Naive B cell (primary cell): Measurements from ENCODE around the gene PLLP. TPM values are rescaled to one million over a fixed set of nuclear protein-coding genes. Genes with fewer than 3 reads are reported as not detected.
A peak's percentile ranks its signal among the peaks of the same experiment; 100 is the strongest.

Experiments
- ATAC-seq, 2 donors: fragments of 150-1000 bp; cut with Tn5 transposase; 2 replicates each; pipeline ENCODE4 v1.10.0; 2021; ENCODE audit warnings: low read depth in 2 of 2, mild to moderate bottlenecking in 2 of 2, moderate library complexity in 2 of 2
- DNase-seq: peaks from one replicate; pipeline ENCODE4 v3.0.0; 2022
- H3K27ac Mint-ChIP-seq, 6 donors: one replicate each; pipeline ENCODE4 v1.8.0; 2020 to 2022; ENCODE audit warnings: mild to moderate bottlenecking in 6 of 6, mixed read lengths in 6 of 6, moderate library complexity in 5 of 6, inconsistent platforms in 2 of 6
- H3K27me3 Mint-ChIP-seq, 3 donors: one replicate each; pipeline ENCODE4 v1.8.0; 2021 to 2022; ENCODE audit warnings: mixed read lengths in 3 of 3, mild to moderate bottlenecking in 1 of 3
- H3K36me3 Mint-ChIP-seq, 2 donors: one replicate each; pipeline ENCODE4 v1.8.0; 2020 to 2022; ENCODE audit warnings: mixed read lengths in 2 of 2, inconsistent platforms in 1 of 2, mild to moderate bottlenecking in 1 of 2
- H3K4me1 Mint-ChIP-seq, 3 donors: one replicate each; pipeline ENCODE4 v1.8.0; 2020 to 2022; ENCODE audit warnings: mixed read lengths in 3 of 3, inconsistent platforms in 1 of 3, mild to moderate bottlenecking in 1 of 3, moderate library complexity in 1 of 3
- H3K4me3 Mint-ChIP-seq, 8 donors: one replicate each; pipeline ENCODE4 v1.8.0; 2020 to 2022; ENCODE audit warnings: mild to moderate bottlenecking in 8 of 8, mixed read lengths in 8 of 8, moderate library complexity in 8 of 8, inconsistent platforms in 2 of 8
- H3K9me3 Mint-ChIP-seq, 7 donors: one replicate each; pipeline ENCODE4 v1.8.0; 2020 to 2022; ENCODE audit warnings: mixed read lengths in 7 of 7, mild to moderate bottlenecking in 5 of 7, inconsistent platforms in 2 of 7, moderate library complexity in 1 of 7
- polyA plus RNA-seq, 6 donors: library from polyadenylated mRNA; unstranded; fragments of 300-500 nt; fragmentation: Illumina TruSeq; gene quantifications; one replicate each; pipeline ENCODE4 v1.2.3, GENCODE V29; 2021; ENCODE audit warnings: low read depth in 6 of 6

The PLLP gene
- polyA plus RNA-seq, 6 donors from 2014 or later, result 0.14 to 0.68 (median 0.52) TPM

DNA sequence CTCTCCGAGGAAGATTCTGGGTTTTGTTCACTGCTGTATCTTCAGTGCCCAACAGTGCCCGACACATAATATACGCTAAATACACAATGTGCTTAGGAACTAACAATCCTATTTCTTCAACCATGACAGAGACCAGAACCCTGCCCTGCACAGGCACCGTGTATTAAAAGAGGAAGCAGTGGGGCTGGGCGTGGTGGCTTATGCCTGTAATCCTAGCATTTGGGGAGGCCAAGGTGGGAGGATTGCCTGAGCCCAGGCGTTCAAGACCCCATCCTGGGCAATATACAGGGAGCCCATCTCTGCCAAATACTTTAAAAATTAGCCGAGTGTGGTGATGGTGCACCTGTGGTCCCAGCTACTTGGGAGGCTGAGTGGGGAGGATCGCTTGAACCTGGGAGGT lies 20.1 kb downstream of the PLLP start:
- Mint-ChIP-seq H3K4me1 (peaks cover 0 to 7% (median 4%) of the 10 kb centered on the region in 3 donors), H3K27ac (no peak overlapping the region), H3K36me3 (no peaks in the 10 kb centered on the region), H3K4me3 (no peak overlapping the region), H3K9me3 (no peaks in the 10 kb centered on the region), H3K27me3 (no peaks in the 10 kb centered on the region)
- DNase-seq (no peak), ATAC-seq (peak; percentile 51 to 56)

DNA sequence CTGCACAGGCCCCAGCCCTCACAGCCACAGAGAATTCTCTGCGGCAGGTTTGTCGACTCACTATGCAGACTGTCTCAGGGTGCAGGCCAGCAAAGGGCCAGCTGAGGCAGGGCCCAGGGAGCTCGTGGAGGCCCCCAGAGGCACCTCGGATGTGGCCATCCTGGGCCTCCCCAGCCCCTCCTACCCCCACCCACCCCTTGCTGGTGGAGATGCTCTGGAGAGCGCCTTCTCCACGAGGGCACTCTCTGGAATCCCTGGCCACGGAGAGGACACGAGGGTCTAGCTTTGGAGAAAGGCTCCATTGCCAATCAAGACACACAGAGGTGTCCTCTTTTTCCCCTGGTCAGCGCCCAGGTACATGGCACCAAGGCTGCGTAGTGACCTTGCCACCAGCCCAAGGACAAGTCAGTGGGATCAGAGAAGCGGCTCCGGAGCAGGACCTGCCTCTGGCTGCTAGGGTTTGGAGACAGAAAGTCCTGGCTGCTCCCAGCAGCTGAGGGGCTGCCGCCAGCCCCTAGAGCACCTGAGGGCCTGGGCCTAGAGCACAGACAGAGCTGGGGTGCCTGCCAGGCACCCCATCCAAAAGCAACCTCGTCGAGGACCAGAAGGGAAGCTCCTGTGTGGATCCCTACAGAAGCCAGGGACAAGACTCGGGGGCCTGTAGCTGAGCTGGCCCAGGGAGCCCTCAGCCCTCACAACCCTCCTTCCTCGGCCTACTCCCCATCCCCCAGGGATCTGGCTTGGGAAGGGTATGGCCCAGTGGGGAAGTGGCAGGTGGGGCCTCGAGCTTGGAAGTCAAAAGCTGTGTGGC lies 20.7 kb downstream of the PLLP start:
- Mint-ChIP-seq H3K4me1 (peaks cover 0 to 7% (median 4%) of the 10 kb centered on the region in 3 donors), H3K4me3 (no peak overlapping the region)
- no peak for ATAC-seq

DNA sequence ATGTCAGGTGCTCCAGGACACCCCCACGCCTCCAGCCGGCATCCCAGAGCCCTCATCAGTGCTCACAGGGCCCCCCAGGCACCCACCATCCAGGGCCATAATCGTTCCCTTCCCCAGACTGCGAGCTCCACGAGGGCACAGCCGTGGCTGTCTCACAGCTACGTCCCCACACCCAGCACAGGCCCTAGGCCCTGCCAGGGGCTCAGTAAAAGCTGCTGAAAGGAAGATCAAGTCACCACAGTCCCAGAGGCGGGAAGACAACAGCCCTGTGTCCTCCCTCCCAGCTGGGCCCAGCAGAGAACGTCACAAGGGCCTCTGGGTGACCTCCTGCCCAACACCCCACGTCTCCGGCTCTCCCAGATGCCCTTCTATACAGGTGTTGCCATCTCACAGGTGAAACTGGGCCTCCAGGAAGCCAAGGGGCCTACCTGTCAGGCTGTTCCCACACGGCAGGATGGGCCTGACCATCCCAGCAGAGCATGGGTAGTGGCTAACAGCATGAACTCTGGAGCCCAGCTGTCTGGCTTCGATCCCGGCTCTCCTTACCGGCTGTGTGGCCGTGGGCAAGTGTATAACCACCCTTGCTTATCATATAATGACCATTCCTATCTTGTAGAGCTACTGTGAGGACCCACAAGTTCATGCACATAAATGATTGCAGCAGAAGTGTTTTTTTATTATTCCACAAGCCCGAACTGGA lies 21.5 kb downstream of the PLLP start:
- peaks cover 0 to 7% (median 4%) of the 10 kb centered on the region in 3 donors for H3K4me1 Mint-ChIP-seq

More for the DNA sequence above, 20.7 kb downstream of the PLLP start:
- no peaks in the 10 kb centered on the region for H3K36me3 Mint-ChIP-seq
- H3K27me3 Mint-ChIP-seq, result no peaks in the 10 kb centered on the region
- no peak for DNase-seq
- H3K9me3 Mint-ChIP-seq, result no peaks in the 10 kb centered on the region
- H3K27ac Mint-ChIP-seq, result no peak overlapping the region

DNA sequence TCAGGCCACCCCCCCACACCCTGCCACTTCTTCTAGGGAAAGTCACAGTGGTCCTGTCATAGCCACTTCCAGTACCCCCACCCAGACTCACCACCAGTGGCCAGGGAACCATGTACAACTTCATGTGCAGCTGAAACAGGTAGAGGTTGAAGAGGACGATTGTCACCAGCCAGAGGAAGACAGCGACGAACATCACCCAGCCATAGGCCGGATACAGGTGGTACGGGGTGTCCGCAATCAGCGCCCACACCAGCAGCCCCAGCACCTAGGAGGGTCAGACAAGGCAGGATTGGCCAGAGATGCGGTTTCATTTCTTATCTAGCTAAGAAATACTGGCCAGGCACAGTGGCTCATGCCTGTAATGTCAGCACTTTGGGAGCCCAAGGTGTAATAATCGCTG lies 22.7 kb downstream of the PLLP start:
- H3K4me1 Mint-ChIP-seq, result peaks cover 0 to 7% (median 4%) of the 10 kb centered on the region in 3 donors
- peak overlapping the region in 1 of 8 donors; percentile 5 for H3K4me3 Mint-ChIP-seq

More for the DNA sequence above, 21.5 kb downstream of the PLLP start:
- peak overlapping the region in 2 of 6 donors; percentile 62 to 92 for H3K27ac Mint-ChIP-seq
- peak overlapping the region in 1 of 8 donors; percentile 16 for H3K4me3 Mint-ChIP-seq
- ATAC-seq (no peak), DNase-seq (no peak)
- H3K9me3 Mint-ChIP-seq, result no peaks in the 10 kb centered on the region
- no peaks in the 10 kb centered on the region for H3K36me3 Mint-ChIP-seq
- H3K27me3 Mint-ChIP-seq, result no peaks in the 10 kb centered on the region

DNA sequence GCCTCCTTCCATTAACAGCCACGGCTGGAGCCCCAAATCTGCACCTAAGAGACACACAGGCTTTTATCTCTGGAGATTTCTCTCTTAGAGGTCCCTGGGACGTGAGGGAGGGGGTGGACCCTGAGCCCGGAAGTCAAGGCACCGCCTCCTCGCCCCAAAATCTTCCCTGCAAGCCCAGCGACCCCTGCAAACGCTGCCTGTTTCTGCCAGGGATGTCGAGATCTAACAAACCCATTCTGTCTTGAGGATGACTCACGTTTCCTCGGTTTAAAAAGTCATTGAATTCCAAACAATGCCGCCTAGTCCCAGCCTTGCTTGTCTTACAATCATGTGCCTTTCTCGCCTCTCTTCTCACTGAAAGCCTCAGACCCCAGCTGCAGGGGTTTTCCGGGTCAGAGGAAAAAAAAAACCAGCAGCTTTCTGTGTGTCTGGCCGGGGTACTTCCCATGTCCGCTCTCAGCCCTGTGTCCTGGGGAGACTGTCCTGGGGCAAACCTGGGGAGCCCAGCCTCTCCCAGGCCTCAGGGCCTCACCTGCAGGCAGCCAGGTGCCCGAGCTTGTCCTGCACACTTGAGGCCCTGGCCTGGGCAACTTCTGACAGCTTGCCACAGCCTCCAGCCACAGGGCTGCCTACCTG lies 24.1 kb downstream of the PLLP start:
- DNase-seq, result no peak
- H3K4me3 Mint-ChIP-seq, result peak overlapping the region in 2 of 8 donors; percentile 19 to 32
- peak; percentile 32 to 42 for ATAC-seq
- H3K27me3 Mint-ChIP-seq, result no peaks in the 10 kb centered on the region
- peaks cover 0 to 7% (median 4%) of the 10 kb centered on the region in 3 donors for H3K4me1 Mint-ChIP-seq
- H3K36me3 Mint-ChIP-seq, result peaks cover 4 to 8% of the 10 kb centered on the region in 2 donors
- peak overlapping the region in 3 of 6 donors; percentile 50 to 90 (median 75) for H3K27ac Mint-ChIP-seq
- H3K9me3 Mint-ChIP-seq, result no peaks in the 10 kb centered on the region

More for the DNA sequence above, 22.7 kb downstream of the PLLP start:
- H3K36me3 Mint-ChIP-seq, result peaks cover 0 to 4% of the 10 kb centered on the region in 2 donors
- H3K9me3 Mint-ChIP-seq, result no peaks in the 10 kb centered on the region
- no peak overlapping the region for H3K27ac Mint-ChIP-seq
- H3K27me3 Mint-ChIP-seq, result no peaks in the 10 kb centered on the region
- no peak for ATAC-seq
- DNase-seq, result no peak

DNA sequence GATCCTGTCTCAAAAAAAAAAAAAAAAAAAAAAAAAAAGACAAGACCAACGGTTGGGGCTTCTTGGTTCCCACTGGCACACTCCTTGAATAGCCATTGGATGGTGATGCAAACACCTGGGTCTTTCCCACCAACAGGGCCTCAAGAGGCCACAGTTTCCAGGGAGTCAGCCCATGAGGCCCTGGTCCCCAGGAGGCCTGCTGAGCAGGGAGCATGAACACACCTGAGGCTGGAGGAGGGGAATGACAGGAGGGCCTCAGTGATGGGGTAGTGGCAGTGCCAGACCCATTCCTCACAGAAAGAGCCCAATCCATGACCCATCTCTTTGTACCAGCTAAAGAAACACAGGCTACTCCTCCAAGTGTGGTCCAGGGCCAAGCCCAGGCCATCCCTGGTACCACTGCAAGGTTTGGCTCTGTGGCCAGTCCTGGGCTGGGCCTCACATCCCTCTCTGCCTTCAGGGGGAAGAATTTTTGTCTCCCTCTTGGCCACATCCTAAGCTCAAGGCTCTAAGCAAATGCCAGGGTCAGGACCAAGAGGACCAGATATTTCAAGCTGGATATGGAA lies 25.5 kb downstream of the PLLP start:
- Mint-ChIP-seq H3K36me3 (peaks cover 4 to 8% of the 10 kb centered on the region in 2 donors), H3K27ac (no peak overlapping the region), H3K4me3 (peak overlapping the region in 1 of 8 donors; percentile 25), H3K27me3 (no peaks in the 10 kb centered on the region), H3K4me1 (peaks cover 0 to 4% (median 4%) of the 10 kb centered on the region in 3 donors), H3K9me3 (no peaks in the 10 kb centered on the region)
- no peak for ATAC-seq
- no peak for DNase-seq

DNA sequence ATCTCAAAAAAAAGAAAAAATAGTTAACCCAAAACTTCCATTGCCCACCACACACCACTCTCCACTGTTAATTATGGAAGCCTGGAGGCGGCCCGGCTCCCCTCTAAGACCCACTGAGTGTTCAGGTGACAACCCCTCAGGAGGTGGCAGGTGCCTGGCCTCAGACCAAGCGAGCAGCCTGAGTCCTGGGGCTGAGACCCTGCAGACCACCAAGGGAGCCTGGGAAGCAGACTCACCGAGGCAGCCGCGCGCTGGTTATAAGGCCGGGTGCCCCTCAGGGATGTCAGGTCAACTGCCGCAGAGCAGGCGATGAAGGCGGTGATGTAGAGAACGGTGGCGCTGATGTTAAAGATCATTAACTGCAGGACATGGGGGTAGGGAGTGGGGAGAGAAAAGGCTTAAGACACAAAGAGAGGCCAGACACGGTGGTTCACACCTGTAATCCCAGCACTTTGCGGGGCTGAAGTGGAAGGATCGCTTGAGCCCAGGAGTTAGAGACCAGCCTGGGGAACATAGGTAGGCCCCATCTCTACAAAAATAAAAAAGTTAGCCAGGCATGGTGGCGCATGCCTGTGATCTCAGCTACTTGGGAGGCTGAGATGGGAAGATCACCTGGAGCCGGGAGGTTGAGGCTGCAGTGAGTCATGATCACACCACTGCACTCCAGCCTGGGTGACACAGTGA lies 26.1 kb downstream of the PLLP start:
- H3K4me3 Mint-ChIP-seq, result no peak overlapping the region
- peaks cover 0 to 4% (median 4%) of the 10 kb centered on the region in 3 donors for H3K4me1 Mint-ChIP-seq
- DNase-seq, result no peak
- peaks cover 4 to 8% of the 10 kb centered on the region in 2 donors for H3K36me3 Mint-ChIP-seq
- ATAC-seq, result no peak
- H3K9me3 Mint-ChIP-seq, result no peaks in the 10 kb centered on the region
- H3K27me3 Mint-ChIP-seq, result no peaks in the 10 kb centered on the region
- no peak overlapping the region for H3K27ac Mint-ChIP-seq

DNA sequence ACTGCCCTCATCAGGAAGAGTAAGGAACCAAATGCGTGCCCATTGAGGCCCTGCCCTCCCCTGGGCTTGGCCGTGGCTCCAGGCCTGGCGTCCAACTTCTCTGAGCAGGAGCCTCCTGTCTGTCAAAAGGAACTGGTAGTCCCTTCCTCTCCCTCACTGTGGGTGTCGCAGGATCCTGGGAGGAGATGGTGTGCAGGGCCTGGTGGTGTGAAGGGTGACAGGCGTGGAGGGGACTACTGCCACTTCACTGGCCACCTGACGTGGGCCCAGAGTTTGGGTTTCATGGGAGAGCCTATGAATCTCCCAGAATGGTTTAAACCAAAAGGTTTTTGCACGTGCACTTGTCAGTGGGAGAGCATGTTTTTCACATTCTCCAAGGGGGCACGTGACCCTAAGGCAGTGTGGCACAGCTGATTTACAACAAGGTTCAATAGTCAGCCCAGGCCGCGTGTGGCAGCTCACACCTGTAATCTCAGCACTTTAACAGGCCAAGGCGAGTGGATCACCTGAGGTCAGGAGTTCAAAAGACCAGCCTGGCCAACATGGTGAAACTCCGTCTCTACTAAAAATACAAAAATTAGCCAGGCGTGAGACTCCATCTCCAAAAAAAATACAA lies 26.9 kb downstream of the PLLP start:
- Mint-ChIP-seq H3K9me3 (peaks cover 0 to 2% (median 0%) of the 10 kb centered on the region in 7 donors), H3K36me3 (peaks cover 9 to 10% of the 10 kb centered on the region in 2 donors), H3K4me1 (peaks cover 0 to 4% (median 4%) of the 10 kb centered on the region in 3 donors), H3K27me3 (no peaks in the 10 kb centered on the region), H3K27ac (peak overlapping the region in 1 of 6 donors; percentile 64), H3K4me3 (no peak overlapping the region)
- DNase-seq (no peak), ATAC-seq (no peak)

DNA sequence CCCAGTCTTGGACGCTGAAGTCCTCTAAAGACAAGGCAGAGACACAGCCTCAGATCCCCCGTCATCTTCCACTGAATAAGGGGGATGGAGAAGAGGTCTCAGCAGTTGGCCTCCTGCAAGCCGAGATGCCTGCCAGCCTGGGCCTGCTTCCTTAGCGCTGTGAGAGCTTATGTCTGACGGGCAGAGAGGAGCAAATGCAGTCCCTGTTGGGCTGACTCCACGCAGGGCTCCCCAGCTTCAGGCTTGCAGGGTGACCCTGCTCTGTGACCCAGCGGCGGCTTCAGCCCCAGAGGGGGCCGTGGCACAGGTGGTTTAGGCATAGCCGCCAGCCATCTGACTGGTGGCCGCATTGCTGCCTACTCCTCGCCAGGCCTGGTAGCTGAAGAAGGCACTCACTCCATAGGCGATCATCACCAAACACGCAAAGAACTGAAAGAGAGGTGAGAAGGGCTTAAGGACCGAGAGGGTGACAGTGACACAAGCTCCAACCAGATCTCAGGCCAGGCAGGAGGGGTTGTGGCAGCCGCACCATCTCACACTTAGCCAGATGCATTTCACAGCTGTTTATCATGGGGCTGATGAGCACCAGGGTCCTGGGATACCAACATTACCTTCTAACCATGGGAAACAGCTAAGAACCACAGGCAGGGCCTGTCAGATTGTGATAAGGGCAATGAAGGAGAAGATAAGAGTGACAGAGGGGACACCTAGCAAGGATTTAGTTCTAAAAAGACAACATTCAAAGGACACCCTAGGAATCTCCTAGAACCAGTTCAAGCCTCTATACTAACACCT lies 27.7 kb downstream of the PLLP start:
- ATAC-seq (no peak), DNase-seq (no peak)
- Mint-ChIP-seq H3K27me3 (no peaks in the 10 kb centered on the region), H3K36me3 (peaks cover 16 to 17% of the 10 kb centered on the region in 2 donors), H3K9me3 (peaks cover 0 to 7% (median 5%) of the 10 kb centered on the region in 7 donors), H3K27ac (peak overlapping the region in 2 of 6 donors; percentile 47 to 64), H3K4me3 (no peak overlapping the region), H3K4me1 (peaks cover 0 to 4% (median 4%) of the 10 kb centered on the region in 3 donors)

DNA sequence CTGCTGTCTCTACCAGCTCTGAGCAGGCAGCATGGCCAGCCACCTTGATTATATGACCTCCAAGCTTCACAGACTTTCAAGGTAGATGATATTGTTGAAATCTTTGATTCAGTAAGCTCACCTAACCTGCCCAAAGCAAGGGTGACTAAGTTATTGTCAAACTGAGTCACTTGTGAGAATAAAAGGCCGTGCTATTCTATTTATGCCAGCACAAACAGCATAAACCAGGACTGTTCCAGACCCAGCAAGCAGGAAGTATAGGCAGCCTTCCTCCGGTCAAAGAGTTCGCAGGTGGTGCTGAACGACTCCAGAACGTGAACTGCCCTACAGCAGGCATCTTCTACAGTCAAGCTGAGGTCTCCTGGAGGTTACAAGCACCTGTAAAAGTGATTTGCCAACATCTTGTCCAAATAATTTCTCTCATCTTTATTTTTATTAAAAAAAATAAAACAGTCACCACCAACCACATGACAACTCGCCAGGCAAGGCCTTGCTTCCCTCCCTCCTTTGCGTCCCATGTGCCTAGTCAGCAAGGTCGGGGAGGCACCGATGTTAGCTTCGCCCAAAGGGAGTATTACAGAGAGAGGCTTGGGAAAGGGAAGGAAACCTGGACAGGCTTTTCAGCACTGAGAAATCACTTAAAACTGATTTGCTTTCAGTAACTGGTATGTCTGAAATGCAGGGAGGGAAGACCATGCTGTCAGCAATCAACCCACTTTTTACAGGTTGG lies 28.6 kb downstream of the PLLP start:
- no peak for ATAC-seq
- peaks cover 0 to 4% (median 4%) of the 10 kb centered on the region in 3 donors for H3K4me1 Mint-ChIP-seq
- no peaks in the 10 kb centered on the region for H3K27me3 Mint-ChIP-seq
- peaks cover 16 to 17% of the 10 kb centered on the region in 2 donors for H3K36me3 Mint-ChIP-seq
- H3K9me3 Mint-ChIP-seq, result peaks cover 0 to 7% (median 5%) of the 10 kb centered on the region in 7 donors
- peak overlapping the region in 1 of 6 donors; percentile 52 for H3K27ac Mint-ChIP-seq
- H3K4me3 Mint-ChIP-seq, result no peak overlapping the region
- no peak for DNase-seq

DNA sequence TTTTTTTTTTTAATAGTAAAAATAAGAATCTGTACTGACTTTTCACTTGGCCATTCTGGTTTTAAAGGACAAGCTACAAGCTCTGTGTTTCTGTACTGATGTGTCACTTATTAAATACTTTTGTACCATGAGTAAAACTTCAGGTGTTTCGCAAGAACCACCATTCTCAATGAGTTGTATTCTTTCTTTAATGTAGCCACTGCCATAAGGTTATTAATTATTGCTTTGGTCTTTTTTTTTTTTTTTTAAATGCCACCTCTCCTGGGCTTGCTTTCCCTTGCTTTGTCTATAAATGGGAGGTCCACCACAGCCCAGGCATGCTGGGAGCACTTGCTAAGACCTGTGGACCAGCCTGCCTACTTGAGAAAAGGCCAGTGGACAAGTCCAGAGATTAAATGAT lies 31.0 kb downstream of the PLLP start:
- Mint-ChIP-seq H3K4me1 (no peaks in the 10 kb centered on the region), H3K4me3 (no peak overlapping the region), H3K9me3 (peaks cover 0 to 7% (median 5%) of the 10 kb centered on the region in 7 donors), H3K27ac (no peak overlapping the region), H3K27me3 (no peaks in the 10 kb centered on the region), H3K36me3 (peaks cover 17 to 25% of the 10 kb centered on the region in 2 donors)
- ATAC-seq (no peak), DNase-seq (no peak)
